Parathyroid adenoma (tissue), 2 donors: ENCODE results near the gene SLC39A11.

Experiments used
- H2AFZ ChIP-seq: fragments of 300-600 bp; sonication (generic); one replicate; pipeline ENCODE4 v1.7.0; 2017; ENCODE audit warnings: antibody characterized with exemption, mild to moderate bottlenecking
- H3K27ac ChIP-seq: fragments of 300-600 bp; sonication (generic); one replicate; pipeline ENCODE4 v1.7.0; 2017
- H3K27me3 ChIP-seq: fragments of 300-600 bp; sonication (generic); one replicate; pipeline ENCODE4 v1.7.0; 2017; ENCODE audit warnings: low read length; ENCODE audit not compliant: control insufficient read depth, insufficient read depth
- H3K36me3 ChIP-seq: fragments of 300-600 bp; sonication (generic); one replicate; pipeline ENCODE4 v1.7.0; 2017; ENCODE audit warnings: low read length; ENCODE audit not compliant: control insufficient read depth, insufficient read depth
- H3K4me1 ChIP-seq: fragments of 300-600 bp; sonication (generic); one replicate; pipeline ENCODE4 v1.7.0; 2017; ENCODE audit warnings: control low read depth
- H3K4me2 ChIP-seq: fragments of 300-600 bp; sonication (generic); one replicate; pipeline ENCODE4 v1.7.0; 2017; ENCODE audit warnings: low read length
- H3K4me3 ChIP-seq: fragments of 300-600 bp; sonication (generic); one replicate; pipeline ENCODE4 v1.7.0; 2017; ENCODE audit warnings: low read depth, low read length
- H3K79me2 ChIP-seq: fragments of 300-600 bp; sonication (generic); one replicate; pipeline ENCODE4 v1.7.0; 2017; ENCODE audit warnings: control low read depth
- H3K9ac ChIP-seq: fragments of 300-600 bp; sonication (generic); one replicate; pipeline ENCODE4 v1.7.0; 2017; ENCODE audit warnings: mild to moderate bottlenecking
- H3K9me3 ChIP-seq: fragments of 300-600 bp; sonication (generic); one replicate; pipeline ENCODE4 v1.7.0; 2017; ENCODE audit warnings: low read length; ENCODE audit not compliant: control insufficient read depth
- TF ChIP-seq, protein P1 (sequence below): fragments of 300-600 bp; sonication (generic); IDR thresholded peaks from one replicate; pipeline ENCODE4 v1.7.0; 2017; ENCODE audit warnings: antibody characterized with exemption, mild to moderate bottlenecking
- donor health status: primary hyperparathyroidism.

SLC39A11 gene

DNA sequence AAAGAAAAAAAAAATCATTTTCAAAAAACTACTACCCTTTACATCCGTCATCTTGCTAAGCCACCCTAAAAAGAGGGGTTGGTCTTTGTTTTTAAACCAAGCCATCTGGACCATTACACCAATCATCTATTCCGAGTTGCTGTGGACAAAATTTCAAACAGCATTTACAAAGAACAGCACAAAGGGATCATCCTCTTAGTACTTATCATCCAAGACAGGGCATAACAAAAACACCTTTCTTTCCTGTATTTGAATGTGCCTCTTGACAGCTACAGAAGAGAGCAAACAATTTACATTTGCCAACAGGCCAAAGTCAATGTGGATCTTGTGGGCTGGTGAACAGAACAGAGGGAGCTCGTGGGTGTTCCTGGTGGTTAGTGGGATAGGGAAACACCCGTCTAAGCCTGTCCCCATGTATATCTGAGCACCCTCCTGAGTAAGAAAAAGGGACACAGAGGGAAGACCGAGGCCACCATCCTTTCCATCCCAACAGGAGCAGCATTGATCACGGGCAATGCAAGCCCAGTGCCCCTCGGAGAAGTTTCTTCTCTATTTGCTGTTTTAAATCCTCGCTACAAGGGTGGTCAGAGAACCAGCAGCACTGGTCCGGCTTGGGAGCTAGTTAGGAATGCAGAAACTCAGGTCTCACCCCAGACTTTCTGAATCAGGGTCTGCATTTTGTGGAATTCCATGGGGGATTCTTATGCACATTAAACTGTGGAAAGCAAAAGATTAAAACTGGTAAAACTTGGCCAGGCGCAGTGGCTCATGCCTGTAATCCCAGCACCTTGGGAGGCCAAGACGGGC, 1.9 kb downstream of the SLC39A11 start:
- Histone ChIP-seq H3K27me3 (no peaks in the 10 kb centered on the region), H3K36me3 (no peaks in the 10 kb centered on the region), H3K27ac (no peak overlapping the region), H3K79me2 (no peaks in the 10 kb centered on the region), H3K4me1 (no peaks in the 10 kb centered on the region), H3K4me2 (no peak overlapping the region), H3K9me3 (no peaks in the 10 kb centered on the region), H3K4me3 (no peak overlapping the region), H2AFZ (no peak overlapping the region), H3K9ac (no peak overlapping the region)
- TF ChIP-seq, protein P1, sequence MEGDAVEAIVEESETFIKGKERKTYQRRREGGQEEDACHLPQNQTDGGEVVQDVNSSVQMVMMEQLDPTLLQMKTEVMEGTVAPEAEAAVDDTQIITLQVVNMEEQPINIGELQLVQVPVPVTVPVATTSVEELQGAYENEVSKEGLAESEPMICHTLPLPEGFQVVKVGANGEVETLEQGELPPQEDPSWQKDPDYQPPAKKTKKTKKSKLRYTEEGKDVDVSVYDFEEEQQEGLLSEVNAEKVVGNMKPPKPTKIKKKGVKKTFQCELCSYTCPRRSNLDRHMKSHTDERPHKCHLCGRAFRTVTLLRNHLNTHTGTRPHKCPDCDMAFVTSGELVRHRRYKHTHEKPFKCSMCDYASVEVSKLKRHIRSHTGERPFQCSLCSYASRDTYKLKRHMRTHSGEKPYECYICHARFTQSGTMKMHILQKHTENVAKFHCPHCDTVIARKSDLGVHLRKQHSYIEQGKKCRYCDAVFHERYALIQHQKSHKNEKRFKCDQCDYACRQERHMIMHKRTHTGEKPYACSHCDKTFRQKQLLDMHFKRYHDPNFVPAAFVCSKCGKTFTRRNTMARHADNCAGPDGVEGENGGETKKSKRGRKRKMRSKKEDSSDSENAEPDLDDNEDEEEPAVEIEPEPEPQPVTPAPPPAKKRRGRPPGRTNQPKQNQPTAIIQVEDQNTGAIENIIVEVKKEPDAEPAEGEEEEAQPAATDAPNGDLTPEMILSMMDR = no peak

DNA sequence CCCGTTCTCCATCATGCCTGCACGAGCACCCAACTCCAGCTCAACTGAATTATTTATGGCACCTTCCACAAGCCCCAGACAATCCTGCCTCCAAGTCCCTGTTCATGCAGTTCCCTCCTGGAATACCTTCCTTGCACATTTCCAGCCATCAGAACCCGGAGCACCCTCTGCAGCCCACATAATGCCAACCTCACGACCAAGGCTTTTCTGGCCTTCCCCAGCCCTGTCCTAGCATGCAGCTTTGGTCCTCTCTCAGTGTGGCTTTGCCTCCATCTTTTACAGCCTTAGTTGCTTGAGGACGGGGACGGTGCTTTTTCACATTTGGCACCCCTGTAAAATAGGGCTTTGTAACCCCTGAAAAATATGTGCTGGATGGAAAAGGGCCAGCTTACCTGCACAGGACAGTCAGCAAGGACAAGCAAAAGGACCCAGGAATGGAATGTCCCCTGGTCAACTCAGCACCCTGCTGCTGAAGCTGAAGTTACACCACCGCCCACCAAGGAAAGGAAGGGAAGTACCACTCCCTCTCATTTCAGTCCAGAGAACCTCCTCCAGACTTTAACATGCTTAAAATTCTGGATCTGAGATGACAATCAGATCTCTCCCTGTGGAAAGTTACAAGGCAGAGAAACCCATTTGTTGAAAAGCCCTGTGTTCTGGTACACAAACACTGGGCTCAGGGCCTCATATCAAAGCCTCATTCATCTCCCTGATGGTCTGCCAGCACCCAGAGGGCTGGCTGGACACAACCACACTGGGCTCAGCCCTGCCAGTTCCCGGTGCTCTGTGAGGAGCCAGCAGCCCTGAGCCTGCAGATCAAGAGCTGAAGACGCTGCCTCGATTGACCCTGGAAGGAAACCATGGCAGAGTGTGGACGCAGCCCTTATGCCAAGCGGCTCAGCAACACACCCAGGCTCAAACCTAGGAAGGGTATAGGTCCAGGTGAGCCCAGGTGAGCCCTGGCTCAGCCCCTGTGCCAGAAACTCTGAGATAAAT, 2.9 kb downstream of the SLC39A11 start:
- Histone ChIP-seq H3K27me3 (no peaks in the 10 kb centered on the region), H3K4me3 (no peak overlapping the region), H3K4me2 (no peak overlapping the region), H3K79me2 (no peaks in the 10 kb centered on the region), H3K36me3 (no peaks in the 10 kb centered on the region), H3K4me1 (no peaks in the 10 kb centered on the region), H2AFZ (no peak overlapping the region), H3K9me3 (no peaks in the 10 kb centered on the region), H3K9ac (no peak overlapping the region), H3K27ac (no peak overlapping the region)
- TF ChIP-seq, protein P1 = no peak

DNA sequence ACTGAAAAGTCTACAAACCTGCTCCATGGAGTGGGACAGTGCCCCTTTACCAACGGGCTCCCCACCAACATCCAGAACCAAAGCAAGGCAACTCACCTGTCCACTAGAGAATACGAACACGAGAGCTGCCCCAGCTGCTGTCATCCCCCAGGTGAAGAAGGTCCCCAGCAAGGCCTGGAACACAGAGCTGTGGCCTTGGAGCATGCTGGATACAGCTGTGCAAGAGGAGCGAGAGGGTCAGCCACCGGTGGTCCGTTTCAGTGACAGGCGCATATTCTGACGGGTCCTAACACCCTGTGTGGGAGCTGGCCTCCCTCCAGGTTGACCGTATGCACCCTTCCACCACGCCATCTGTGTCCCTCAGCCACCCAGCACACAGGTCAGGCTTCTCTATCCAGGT, 3.9 kb downstream of the SLC39A11 start:
- no peaks in the 10 kb centered on the region for H3K9me3 ChIP-seq
- no peak overlapping the region for H3K9ac ChIP-seq
- H3K4me3 ChIP-seq = no peak overlapping the region
- TF ChIP-seq, protein P1 = no peak
- no peak overlapping the region for H2AFZ ChIP-seq
- H3K27me3 ChIP-seq = no peaks in the 10 kb centered on the region
- H3K27ac ChIP-seq = no peak overlapping the region
- no peaks in the 10 kb centered on the region for H3K79me2 ChIP-seq
- no peaks in the 10 kb centered on the region for H3K4me1 ChIP-seq
- H3K36me3 ChIP-seq = no peaks in the 10 kb centered on the region
- no peak overlapping the region for H3K4me2 ChIP-seq

DNA sequence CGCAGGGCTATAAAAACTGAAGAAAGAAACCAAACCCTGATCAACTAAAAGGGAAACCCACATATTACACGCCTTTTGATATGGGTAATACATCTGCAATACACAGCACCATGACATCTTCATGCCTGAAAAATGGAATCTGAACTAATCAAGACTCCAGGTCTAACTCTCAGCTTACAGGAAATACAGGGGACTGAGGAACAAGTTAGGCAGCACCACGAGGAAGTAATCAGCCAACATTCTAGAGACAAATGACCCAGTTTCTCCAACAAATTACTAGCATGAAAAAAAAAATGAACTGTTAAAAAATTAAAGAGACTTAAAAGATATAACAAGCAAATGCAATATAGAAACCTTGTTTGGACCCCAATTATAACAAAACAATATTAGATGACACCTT, 9.1 kb downstream of the SLC39A11 start:
- TF ChIP-seq, protein P1 = no peak
- Histone ChIP-seq H3K9me3 (no peaks in the 10 kb centered on the region), H3K4me3 (no peak overlapping the region), H3K9ac (no peak overlapping the region), H3K36me3 (no peaks in the 10 kb centered on the region), H3K27me3 (no peaks in the 10 kb centered on the region), H2AFZ (no peak overlapping the region), H3K4me2 (no peak overlapping the region), H3K27ac (no peak overlapping the region), H3K79me2 (peaks cover 3% of the 10 kb centered on the region), H3K4me1 (no peaks in the 10 kb centered on the region)
